Pancreas (tissue), 10 donors: ENCODE measurements around the gene ZNF41. TPM values are rescaled to one million over a fixed set of nuclear protein-coding genes. Genes with fewer than 3 reads are reported as not detected.

Experiments used
- ATAC-seq, 4 donors: fragments of 200-7000 bp; cut with Tn5 transposase; one replicate each; pipeline versions ENCODE4 v1.8.0 to v1.9.1; 2020; ENCODE audit warnings: mild to moderate bottlenecking in 4 of 4, moderate library complexity in 4 of 4
- DNase-seq, 6 donors: peaks; one replicate each; pipeline ENCODE4 v3.0.0-alpha.2; 2020
- FAIRE-seq: peaks from 2 replicates; lab custom pipeline; 2012; peaks lifted over from hg19 to GRCh38; lab: Jason Lieb, UNC
- H3K27ac ChIP-seq, 4 donors: fragments of 200-600 bp; sonication (generic); 1 replicate in 3 of 4; 2 replicates in 1 of 4; pipeline versions ENCODE4 v1.5.0 to v1.8.0; 2020
- H3K27me3 ChIP-seq, 4 donors: fragments of 200-600 bp; one replicate each; pipeline ENCODE4 v1.8.0; 2021
- H3K36me3 ChIP-seq, 3 donors: fragments of 200-600 bp; sonication (generic) in 1 of 3; one replicate each; pipeline versions ENCODE4 v1.5.0 to v1.8.0; 2020 to 2021
- H3K4me1 ChIP-seq, 3 donors: fragments of 200-600 bp; one replicate each; pipeline ENCODE4 v1.8.0; 2021
- H3K4me3 ChIP-seq, 4 donors: fragments of 200-600 bp; sonication (generic) in 2 of 4; one replicate each; pipeline versions ENCODE4 v1.5.0 to v1.8.0; 2020 to 2021
- H3K9me3 ChIP-seq, 4 donors: fragments of 200-600 bp; one replicate each; pipeline ENCODE4 v1.8.0; 2021
- WGBS, 2 donors: extraction: QIAGEN DNeasy Blood & Tissue Kit; methylation state at CpG; one replicate each; pipeline ENCODE4 v1.1.7; 2013; 5-methylcytosine and 5-hydroxymethylcytosine counted together
- intact Hi-C, 3 donors: fragments of 100-400 bp; cut with DNase I; formaldehyde crosslinking; loops; one replicate each; pipeline versions ENCODE4 v1.11.1 to v1.14.2; 2022
- polyA plus RNA-seq, 2 donors: library from polyadenylated mRNA; stranded (reverse); fragments of 200-250 nt; gene quantifications; one replicate each; pipeline ENCODE4 v1.2.3, GENCODE V29; 2013
- total RNA-seq, 6 donors: library from RNA; stranded (reverse); fragmentation: NEBNext Ultra II Directional in 4 of 6; extraction: Animal tissue kit (Norgen Biotek cat#: 25700) in 4 of 6; gene quantifications; one replicate each; pipeline versions ENCODE4 v1.2.1 to v1.2.4, GENCODE V29; 2021 to 2023
- TF ChIP-seq, protein P1 (sequence below), 4 donors: fragments of 200-600 bp; sonication (generic) in 3 of 4; IDR thresholded peaks; one replicate each; pipeline versions ENCODE4 v1.5.0 to v1.8.0; 2021; ENCODE audit warnings: antibody characterized with exemption in 4 of 4
- donor health status: healthy with polysubstance abuse.
- donor health status: DM: no; HTN: no; CAD: no; lungs with moderate emphysema.
- donor health status: DM: no; HTN: no; CAD: no.
- donor health status: control.
- donor health status: control.
- donor health status: Bipolar disorder and iron deficiency.
- donor health status: DM: yes; HTN: yes; CAD: no.
- donor health status: DM: no; HTN: no; CAD: no.
- donor health status: DM: no; HTN: no; CAD: no.
- donor health status: DM: yes; HTN: yes; CAD: no.

ZNF41 gene
- total RNA-seq (1 to 10 TPM; 2.3 to 6.7 (median 3.4) TPM), polyA plus RNA-seq (1 to 10 TPM; 1.8 to 4.7 TPM)

DNA sequence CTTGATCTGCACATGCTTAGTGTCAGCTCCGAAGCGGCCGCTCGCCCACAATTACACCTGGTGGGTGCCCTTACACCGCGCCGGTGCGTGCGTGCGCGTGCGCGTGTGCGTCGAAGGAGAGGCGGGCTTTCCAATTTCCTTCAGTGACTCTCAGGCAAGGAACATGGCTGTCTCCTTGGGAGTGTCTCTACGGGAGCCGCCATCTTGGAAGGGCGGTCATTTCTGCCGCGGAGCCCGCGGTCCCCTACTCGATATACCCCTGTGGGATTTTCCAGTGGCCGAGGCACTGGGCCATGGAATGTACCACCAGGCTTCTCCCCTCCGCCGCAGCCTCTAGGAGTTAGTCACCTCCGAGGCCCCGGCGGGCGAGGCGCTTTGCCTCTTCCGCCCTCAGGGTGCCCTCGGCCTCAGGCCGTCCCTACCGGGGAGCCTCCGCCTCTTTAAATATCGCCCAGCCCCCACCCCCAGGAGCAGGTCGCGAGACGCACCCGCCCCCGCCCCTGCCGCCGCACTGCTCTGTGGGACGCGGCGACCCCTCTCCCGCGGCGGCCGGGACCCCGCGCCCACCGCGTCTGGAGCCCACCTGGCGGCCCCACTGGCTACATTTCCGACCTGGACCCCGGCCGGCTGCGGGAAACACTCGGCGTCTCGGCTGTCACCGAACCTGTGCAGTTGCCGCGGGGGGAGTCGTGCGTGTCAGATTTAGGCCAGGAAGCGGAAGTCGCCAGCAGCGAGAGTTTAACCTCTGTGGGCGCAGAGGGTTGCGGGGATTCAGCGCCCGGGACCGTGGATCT, at the start of gene ZNF41:
ZNF41 (minus strand) TSS at position 711 of the 794 bp plus-strand sequence. CDS start 15,741 bp downstream, outside the sequence.
- Histone ChIP-seq H3K36me3 (no peaks in the 10 kb centered on the region), H3K9me3 (no peaks in the 10 kb centered on the region), H3K4me3 (peak within 1 kb of the TSS; percentile 44 to 72 (median 56)), H3K27me3 (no peaks in the 10 kb centered on the region), H3K27ac (peak within 1 kb of the TSS; percentile 83 to 92 (median 92)), H3K4me1 (no peaks in the 10 kb centered on the region)
- intact Hi-C loops, result no loop called here
- FAIRE-seq, result no peak
- 1 to 33% methylated on average over 61 to 73 of the region's 77 CpGs for WGBS, 2 donors
- ATAC-seq, result peak; percentile 91 to 96 (median 94)
- DNase-seq, result peak; percentile 63 to 91 (median 74)
- TF ChIP-seq, protein P1, sequence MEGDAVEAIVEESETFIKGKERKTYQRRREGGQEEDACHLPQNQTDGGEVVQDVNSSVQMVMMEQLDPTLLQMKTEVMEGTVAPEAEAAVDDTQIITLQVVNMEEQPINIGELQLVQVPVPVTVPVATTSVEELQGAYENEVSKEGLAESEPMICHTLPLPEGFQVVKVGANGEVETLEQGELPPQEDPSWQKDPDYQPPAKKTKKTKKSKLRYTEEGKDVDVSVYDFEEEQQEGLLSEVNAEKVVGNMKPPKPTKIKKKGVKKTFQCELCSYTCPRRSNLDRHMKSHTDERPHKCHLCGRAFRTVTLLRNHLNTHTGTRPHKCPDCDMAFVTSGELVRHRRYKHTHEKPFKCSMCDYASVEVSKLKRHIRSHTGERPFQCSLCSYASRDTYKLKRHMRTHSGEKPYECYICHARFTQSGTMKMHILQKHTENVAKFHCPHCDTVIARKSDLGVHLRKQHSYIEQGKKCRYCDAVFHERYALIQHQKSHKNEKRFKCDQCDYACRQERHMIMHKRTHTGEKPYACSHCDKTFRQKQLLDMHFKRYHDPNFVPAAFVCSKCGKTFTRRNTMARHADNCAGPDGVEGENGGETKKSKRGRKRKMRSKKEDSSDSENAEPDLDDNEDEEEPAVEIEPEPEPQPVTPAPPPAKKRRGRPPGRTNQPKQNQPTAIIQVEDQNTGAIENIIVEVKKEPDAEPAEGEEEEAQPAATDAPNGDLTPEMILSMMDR (IDR thresholded peaks at IDR 0.05), result no peak

DNA sequence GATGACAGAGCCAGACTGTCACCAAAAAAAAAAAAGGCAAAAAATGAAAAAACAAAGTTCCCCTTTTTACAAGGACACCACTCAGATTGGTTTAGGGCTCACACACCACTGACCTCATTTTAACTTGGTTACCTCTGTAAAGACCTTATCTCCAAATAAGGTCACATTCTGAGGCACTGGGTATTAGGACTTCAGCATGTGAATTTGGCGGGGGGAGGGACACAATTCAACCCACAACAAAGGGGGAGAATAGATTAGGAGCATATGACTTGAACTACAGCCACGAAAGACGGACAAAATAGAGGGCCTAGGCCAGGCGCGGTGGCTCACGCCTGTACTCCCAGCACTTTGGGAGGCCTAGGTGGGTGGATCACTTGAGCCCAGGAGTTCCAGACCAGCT, 47.0 kb upstream of the ZNF41 start:
- intact Hi-C loops, result no loop called here
- no peak overlapping the region for H3K27ac ChIP-seq
- TF ChIP-seq, protein P1 (IDR thresholded peaks at IDR 0.05), result no peak
- no peaks in the 10 kb centered on the region for H3K4me1 ChIP-seq
- H3K4me3 ChIP-seq, result no peak overlapping the region
- FAIRE-seq (no peak), DNase-seq (no peak), ATAC-seq (no peak)
- 90 to 91% methylated on average over 6 of the region's 6 CpGs for WGBS, 2 donors
- H3K9me3 ChIP-seq, result no peaks in the 10 kb centered on the region
- no peaks in the 10 kb centered on the region for H3K27me3 ChIP-seq
- H3K36me3 ChIP-seq, result no peaks in the 10 kb centered on the region

DNA sequence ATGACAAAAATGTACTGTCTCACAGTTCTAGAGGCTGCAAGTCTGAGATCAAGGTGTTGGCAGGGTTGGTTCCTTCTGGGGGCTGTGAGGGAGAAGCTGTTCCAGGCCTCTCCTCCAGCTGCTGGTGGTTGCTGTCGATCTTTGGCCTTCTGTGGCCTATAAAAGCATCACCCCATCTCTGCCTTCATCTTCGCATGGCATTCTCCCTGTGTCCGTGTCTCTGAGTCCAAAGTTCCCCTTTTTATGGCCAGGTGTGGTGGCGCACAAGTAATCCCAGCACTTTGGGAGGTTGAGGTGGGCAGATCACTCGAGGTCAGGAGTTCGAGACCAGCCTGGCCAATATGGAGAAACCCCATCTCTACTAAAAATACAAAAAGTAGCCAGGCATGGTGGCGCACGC, 46.5 kb upstream of the ZNF41 start:
- Histone ChIP-seq H3K9me3 (no peaks in the 10 kb centered on the region), H3K4me3 (no peak overlapping the region), H3K27ac (no peak overlapping the region), H3K4me1 (no peaks in the 10 kb centered on the region), H3K36me3 (no peaks in the 10 kb centered on the region), H3K27me3 (no peaks in the 10 kb centered on the region)
- no peak for FAIRE-seq
- TF ChIP-seq, protein P1 (IDR thresholded peaks at IDR 0.05), result no peak
- no peak for ATAC-seq
- intact Hi-C loops, result no loop called here
- 76 to 79% methylated on average over 8 of the region's 8 CpGs for WGBS, 2 donors
- no peak for DNase-seq

DNA sequence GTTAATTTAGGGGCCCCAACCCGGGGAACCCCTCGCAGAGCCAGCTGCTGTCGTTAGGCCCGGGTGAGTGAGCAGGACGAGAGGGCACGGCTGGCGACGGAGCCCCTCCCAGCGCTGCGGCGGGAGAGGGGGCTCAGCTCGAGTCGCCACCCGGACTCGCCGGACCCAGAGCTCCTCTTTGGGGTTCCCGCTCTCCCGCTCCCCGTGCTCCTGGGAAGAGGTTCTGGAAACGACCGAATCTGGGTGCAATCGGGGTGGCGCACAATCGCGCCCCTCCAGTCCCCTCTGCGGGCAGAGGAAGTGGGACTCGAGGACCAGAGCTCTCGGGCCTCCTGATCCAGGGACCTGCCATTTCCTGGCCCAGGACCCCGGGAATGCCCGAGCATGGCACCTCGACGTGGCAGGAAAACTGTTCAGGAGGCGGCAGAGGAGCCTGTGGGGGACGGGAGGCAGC, 40.7 kb upstream of the ZNF41 start:
- no peak overlapping the region for H3K27ac ChIP-seq
- 1 to 30% methylated on average over 34 of the region's 34 CpGs for WGBS, 2 donors
- H3K9me3 ChIP-seq, result no peaks in the 10 kb centered on the region
- no peaks in the 10 kb centered on the region for H3K27me3 ChIP-seq
- H3K36me3 ChIP-seq, result no peaks in the 10 kb centered on the region
- H3K4me1 ChIP-seq, result no peaks in the 10 kb centered on the region
- ATAC-seq (peak; percentile 17 to 32 (median 27)), FAIRE-seq (no peak), DNase-seq (peak in 2 of 6 donors; percentile 25 to 61)
- TF ChIP-seq, protein P1 (IDR thresholded peaks at IDR 0.05), result peak in 1 of 4 donors; percentile 7
- peak overlapping the region; percentile 21 to 53 (median 32) for H3K4me3 ChIP-seq
- intact Hi-C loops, result no loop called here

DNA sequence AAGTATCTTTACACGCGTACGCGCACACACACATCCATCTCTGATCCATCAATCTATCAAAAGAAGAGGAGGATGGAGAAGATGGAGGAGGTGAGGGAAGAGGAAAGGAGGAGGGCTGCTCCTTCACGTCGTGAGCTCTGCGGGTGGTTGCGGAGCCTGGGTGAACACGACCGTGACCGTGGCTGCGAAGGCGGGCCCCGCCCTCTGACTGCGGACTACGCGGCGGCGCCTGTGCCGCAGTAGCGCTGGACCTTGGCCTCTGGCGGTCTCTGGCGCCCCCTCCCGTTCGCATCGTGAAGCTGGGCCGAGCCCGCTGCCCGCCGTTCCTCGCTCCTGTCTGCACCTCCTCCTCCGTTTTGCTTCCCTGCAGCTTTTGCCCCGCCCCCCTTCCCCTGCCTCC, 40.3 kb upstream of the ZNF41 start:
- ATAC-seq (peak; percentile 98 to 100 (median 99)), FAIRE-seq (no peak), DNase-seq (peak; percentile 70 to 93 (median 86))
- no peak overlapping the region for H3K27ac ChIP-seq
- H3K36me3 ChIP-seq, result no peaks in the 10 kb centered on the region
- no peaks in the 10 kb centered on the region for H3K4me1 ChIP-seq
- TF ChIP-seq, protein P1 (IDR thresholded peaks at IDR 0.05), result peak; percentile 61 to 69 (median 67)
- peak overlapping the region; percentile 21 to 53 (median 32) for H3K4me3 ChIP-seq
- no peaks in the 10 kb centered on the region for H3K27me3 ChIP-seq
- 1 to 19% methylated on average over 33 of the region's 33 CpGs for WGBS, 2 donors
- intact Hi-C loops, result no loop called here
- no peaks in the 10 kb centered on the region for H3K9me3 ChIP-seq
